C4-2B (cell line): ENCODE data around the gene CAVIN1.
"Not testable (repeated sequence)": the region's sequence is repeated elsewhere in the genome, so short reads cannot be mapped to it uniquely, and the experiment has no call there.

ENCODE experiments used
- H3K27ac ChIP-seq: fragments of 450-650 bp; 2 replicates; pipeline ENCODE4 v1.5.1; 2017
- CTCF ChIP-seq: fragments of 450-650 bp; conservative IDR thresholded peaks from 2 replicates; pipeline ENCODE4 v1.5.1; 2017; ENCODE audit warnings: mild to moderate bottlenecking
- ZFX ChIP-seq: fragments of 450-650 bp; IDR thresholded peaks from 2 replicates; pipeline ENCODE4 v1.6.1; 2017

Gene CAVIN1

GRCh38 chr17:42423766-42424165 lies 710 bp upstream of the CAVIN1 start:
- no peak for TF ChIP-seq ZFX
- no peak for TF ChIP-seq CTCF
- no peak overlapping the region for H3K27ac ChIP-seq

- TF ChIP-seq ZFX (no peak), CTCF (no peak)
- H3K27ac ChIP-seq = peak overlapping the region; percentile 15; the same call in 1 of the 2 replicates
These were observed 571 bp downstream of the CAVIN1 start for GRCh38 chr17:42422412-42422957.

- no peak for TF ChIP-seq CTCF
- no peak for TF ChIP-seq ZFX
- no peak overlapping the region for H3K27ac ChIP-seq
These were observed 1.3 kb downstream of the CAVIN1 start for GRCh38 chr17:42421507-42422338.

- TF ChIP-seq CTCF (no peak), ZFX (no peak)
- no peak overlapping the region for H3K27ac ChIP-seq
These were observed 1.9 kb downstream of the CAVIN1 start for GRCh38 chr17:42421136-42421506.

GRCh38 chr17:42417981-42418380 lies 5.1 kb downstream of the CAVIN1 start:
- H3K27ac ChIP-seq = not testable (repeated sequence)

- no peak overlapping the region for H3K27ac ChIP-seq
- no peak for TF ChIP-seq ZFX
- no peak for TF ChIP-seq CTCF
These were observed 8.2 kb downstream of the CAVIN1 start for GRCh38 chr17:42414704-42415409.

GRCh38 chr17:42413464-42414040 lies 9.5 kb downstream of the CAVIN1 start:
- H3K27ac ChIP-seq = no peak overlapping the region
- TF ChIP-seq CTCF (no peak), ZFX (no peak)
